HepG2 (cell line): ENCODE results near the gene CD7. TPM values are rescaled to one million over a fixed set of nuclear protein-coding genes. Genes with fewer than 3 reads are reported as not detected.

Experiments used
- ATF1 ChIP-seq: IDR thresholded peaks from 2 replicates; pipeline ENCODE4 v1.6.1; 2016; ENCODE audit warnings: mild to moderate bottlenecking, control low read depth
- FLYWCH1 ChIP-seq: sonication (generic); formaldehyde crosslinking; IDR thresholded peaks from 2 replicates; pipeline ENCODE4 v1.8.1; 2023; ENCODE audit warnings: mild to moderate bottlenecking, missing genetic modification reagents
- KDM4B ChIP-seq: sonication (generic); formaldehyde crosslinking; IDR thresholded peaks from 2 replicates; pipeline ENCODE4 v1.4.0; 2020; ENCODE audit warnings: missing genetic modification reagents
- MXI1 ChIP-seq: IDR thresholded peaks from 3 replicates; pipeline ENCODE4 v1.6.1; 2012; ENCODE audit warnings: low read depth, low read length, inconsistent platforms, borderline replicate concordance
- NONO ChIP-seq, 2 experiments: fragments of 450-650 bp in 1 of 2; sonication (generic) in 1 of 2; formaldehyde crosslinking in 1 of 2; IDR thresholded peaks in 1 of 2; conservative IDR thresholded peaks in 1 of 2; 2 replicates each; pipeline versions ENCODE4 v1.6.1 to v1.8.0; 2017 to 2022; ENCODE audit warnings: mild to moderate bottlenecking in 1 of 2, missing genetic modification reagents in 1 of 2, moderate library complexity in 1 of 2
- PRPF4 ChIP-seq: fragments of 200-400 bp; formaldehyde crosslinking; IDR thresholded peaks from 2 replicates; pipeline ENCODE4 v1.6.1; 2016; ENCODE audit warnings: low read length, low read depth; ENCODE audit not compliant: poor library complexity, severe bottlenecking
- RFX1 ChIP-seq: fragments of 450-650 bp; IDR thresholded peaks from 2 replicates; pipeline ENCODE4 v1.6.1; 2017
- SMARCC2 ChIP-seq: fragments of 450-650 bp; IDR thresholded peaks from 2 replicates; pipeline ENCODE4 v1.6.1; 2017; ENCODE audit warnings: antibody characterized with exemption, mild to moderate bottlenecking
- ZBTB20 ChIP-seq: sonication (generic); formaldehyde crosslinking; IDR thresholded peaks from 2 replicates; pipeline ENCODE4 v1.8.1; 2023; ENCODE audit warnings: missing genetic modification reagents, low read depth, mild to moderate bottlenecking, borderline replicate concordance
- ZFAT ChIP-seq: sonication (generic); formaldehyde crosslinking; conservative IDR thresholded peaks from 2 replicates; pipeline ENCODE4 v1.8.1; 2023; ENCODE audit warnings: missing genetic modification reagents, inconsistent platforms
- ZNF496 ChIP-seq: sonication (generic); formaldehyde crosslinking; IDR thresholded peaks from 2 replicates; pipeline ENCODE4 v1.8.1; 2023; ENCODE audit warnings: mild to moderate bottlenecking, moderate library complexity, missing genetic modification reagents; ENCODE audit not compliant: insufficient replicate concordance
- ZNF598 ChIP-seq: sonication (generic); formaldehyde crosslinking; IDR thresholded peaks from 2 replicates; pipeline ENCODE4 v1.5.1; 2020; ENCODE audit warnings: mild to moderate bottlenecking, missing genetic modification reagents, borderline replicate concordance
- ZNF777 ChIP-seq: sonication (generic); formaldehyde crosslinking; IDR thresholded peaks from 2 replicates; pipeline ENCODE4 v1.4.0; 2020; ENCODE audit warnings: missing genetic modification reagents
- polyA plus RNA-seq, 8 experiments: library from polyadenylated mRNA; depleted of rRNA in 3 of 8; stranded (reverse) in 7 of 8; unstranded in 1 of 8; fragments of >200 nt; fragmentation: Illumina TruSeq in 4 of 8; extraction: Trizol in 4 of 8; gene quantifications; 2 replicates each; pipeline versions ENCODE4 v1.2.1 to v1.2.3, GENCODE V29; 2011 to 2016; ENCODE audit warnings: low read depth in 4 of 8, missing spikeins in 1 of 8, mixed read lengths in 1 of 8; ENCODE audit not compliant: insufficient read depth in 1 of 8
- total RNA-seq, 5 experiments: library from RNA; depleted of rRNA; stranded (reverse); fragments of >200 nt; fragmentation: Illumina TruSeq; extraction: Trizol; gene quantifications; 2 replicates each; pipeline ENCODE4 v1.2.3, GENCODE V29; 2016; ENCODE audit warnings: low read depth in 1 of 5
- TF ChIP-seq, protein P1 (sequence below): IDR thresholded peaks from 2 replicates; pipeline ENCODE4 v1.6.1; 2016; ENCODE audit warnings: low read depth, borderline replicate concordance
- TF ChIP-seq, protein P2 (sequence below): sonication (generic); formaldehyde crosslinking; IDR thresholded peaks from 2 replicates; pipeline ENCODE4 v1.5.1; 2020; ENCODE audit warnings: missing genetic modification reagents, mild to moderate bottlenecking, borderline replicate concordance
- TF ChIP-seq, protein P3 (sequence below): sonication (generic); formaldehyde crosslinking; IDR thresholded peaks from 2 replicates; pipeline ENCODE4 v1.5.1; 2020; ENCODE audit warnings: mild to moderate bottlenecking, moderate library complexity, missing genetic modification reagents
- TF ChIP-seq, protein P4 (sequence below): sonication (generic); formaldehyde crosslinking; IDR thresholded peaks from 2 replicates; pipeline ENCODE4 v1.4.0; 2020; ENCODE audit warnings: missing genetic modification reagents

Gene CD7
- total and polyA plus RNA-seq, 2 of the 13 experiments (the other 11 are each of a cell fraction or from before 2014, with no cell fraction given), result 67.6 to 76.4 TPM

DNA sequence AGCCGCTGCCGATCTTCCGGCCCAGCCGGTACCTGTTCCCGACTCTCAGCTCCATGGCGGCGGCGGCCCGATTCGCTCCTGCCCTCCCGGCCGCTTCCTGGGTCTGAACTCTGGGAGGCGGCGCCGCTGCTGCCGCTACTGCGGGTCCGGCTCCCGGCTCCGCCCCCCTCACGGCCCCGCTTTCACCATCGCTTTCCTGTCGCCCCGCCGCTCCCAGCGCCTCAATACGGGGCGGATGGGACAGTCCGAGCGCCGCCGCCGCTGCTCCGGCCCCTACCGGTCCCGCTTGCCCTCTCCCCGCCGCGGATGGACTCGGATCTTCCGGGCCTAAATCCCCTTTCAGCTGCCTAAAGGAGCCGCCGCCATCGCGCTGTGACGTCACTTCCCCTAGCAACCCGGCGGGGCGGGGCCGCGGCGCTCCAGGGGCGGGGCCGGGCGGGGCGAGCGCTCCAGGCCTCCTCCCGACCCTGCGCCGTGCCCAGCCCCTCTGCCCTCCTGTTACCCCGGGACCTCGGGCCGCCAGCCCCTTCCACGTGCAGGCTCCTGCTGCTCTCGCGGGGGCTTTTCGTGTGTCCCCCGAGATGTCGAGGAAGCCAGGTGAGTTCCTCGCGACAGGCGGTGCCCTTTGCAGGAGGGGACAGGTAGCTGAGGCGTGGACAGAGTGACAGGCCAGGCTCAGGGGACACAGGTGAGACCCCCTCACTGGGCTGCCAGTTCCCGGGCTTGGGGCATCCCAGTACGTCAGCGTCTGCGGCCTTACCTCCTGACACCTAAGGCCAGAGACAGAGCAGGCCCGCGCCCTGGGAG is 43.9 kb downstream of the CD7 start, which contains the start of gene CSNK1D (continued):
- TF ChIP-seq, protein P1, sequence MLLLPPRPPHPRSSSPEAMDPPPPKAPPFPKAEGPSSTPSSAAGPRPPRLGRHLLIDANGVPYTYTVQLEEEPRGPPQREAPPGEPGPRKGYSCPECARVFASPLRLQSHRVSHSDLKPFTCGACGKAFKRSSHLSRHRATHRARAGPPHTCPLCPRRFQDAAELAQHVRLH, result peak; percentile 90
- TF ChIP-seq ZFAT (no peak), MXI1 (peak; percentile 87; the same call in 2 of the 3 replicates), RFX1 (peak; percentile 29; the same call in 1 of the 2 replicates), PRPF4 (no peak), FLYWCH1 (CRISPR knock-in tag) (peak; percentile 62; the same call in 1 of the 2 replicates), NONO (IDR thresholded peaks at IDR 0.05) (no peak), NONO (CRISPR knock-in tag; conservative IDR thresholded peaks at IDR 0.05) (peak; percentile 71), ZBTB20 (CRISPR knock-in tag) (0 out of 2 replicates have a peak, but pooled peaks have one; percentile 54), ZNF777 (CRISPR knock-in tag) (peak; percentile 31; the same call in 1 of the 2 replicates), ZNF496 (CRISPR knock-in tag) (no peak), ZNF598 (CRISPR knock-in tag) (peak; percentile 96; the same call in 1 of the 2 replicates), SMARCC2 (peak; percentile 4; the same call in 1 of the 2 replicates), ATF1 (CRISPR knock-in tag) (peak; percentile 80), KDM4B (CRISPR knock-in tag) (peak; percentile 80; the same call in 1 of the 2 replicates)
- TF ChIP-seq, protein P2, sequence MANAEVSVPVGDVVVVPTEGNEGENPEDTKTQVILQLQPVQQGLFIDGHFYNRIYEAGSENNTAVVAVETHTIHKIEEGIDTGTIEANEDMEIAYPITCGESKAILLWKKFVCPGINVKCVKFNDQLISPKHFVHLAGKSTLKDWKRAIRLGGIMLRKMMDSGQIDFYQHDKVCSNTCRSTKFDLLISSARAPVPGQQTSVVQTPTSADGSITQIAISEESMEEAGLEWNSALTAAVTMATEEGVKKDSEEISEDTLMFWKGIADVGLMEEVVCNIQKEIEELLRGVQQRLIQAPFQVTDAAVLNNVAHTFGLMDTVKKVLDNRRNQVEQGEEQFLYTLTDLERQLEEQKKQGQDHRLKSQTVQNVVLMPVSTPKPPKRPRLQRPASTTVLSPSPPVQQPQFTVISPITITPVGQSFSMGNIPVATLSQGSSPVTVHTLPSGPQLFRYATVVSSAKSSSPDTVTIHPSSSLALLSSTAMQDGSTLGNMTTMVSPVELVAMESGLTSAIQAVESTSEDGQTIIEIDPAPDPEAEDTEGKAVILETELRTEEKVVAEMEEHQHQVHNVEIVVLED (CRISPR knock-in tag), result peak; percentile 86
- TF ChIP-seq, protein P3, sequence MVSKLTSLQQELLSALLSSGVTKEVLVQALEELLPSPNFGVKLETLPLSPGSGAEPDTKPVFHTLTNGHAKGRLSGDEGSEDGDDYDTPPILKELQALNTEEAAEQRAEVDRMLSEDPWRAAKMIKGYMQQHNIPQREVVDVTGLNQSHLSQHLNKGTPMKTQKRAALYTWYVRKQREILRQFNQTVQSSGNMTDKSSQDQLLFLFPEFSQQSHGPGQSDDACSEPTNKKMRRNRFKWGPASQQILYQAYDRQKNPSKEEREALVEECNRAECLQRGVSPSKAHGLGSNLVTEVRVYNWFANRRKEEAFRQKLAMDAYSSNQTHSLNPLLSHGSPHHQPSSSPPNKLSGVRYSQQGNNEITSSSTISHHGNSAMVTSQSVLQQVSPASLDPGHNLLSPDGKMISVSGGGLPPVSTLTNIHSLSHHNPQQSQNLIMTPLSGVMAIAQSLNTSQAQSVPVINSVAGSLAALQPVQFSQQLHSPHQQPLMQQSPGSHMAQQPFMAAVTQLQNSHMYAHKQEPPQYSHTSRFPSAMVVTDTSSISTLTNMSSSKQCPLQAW (CRISPR knock-in tag), result peak; percentile 30; the same call in 1 of the 2 replicates
- TF ChIP-seq, protein P4, sequence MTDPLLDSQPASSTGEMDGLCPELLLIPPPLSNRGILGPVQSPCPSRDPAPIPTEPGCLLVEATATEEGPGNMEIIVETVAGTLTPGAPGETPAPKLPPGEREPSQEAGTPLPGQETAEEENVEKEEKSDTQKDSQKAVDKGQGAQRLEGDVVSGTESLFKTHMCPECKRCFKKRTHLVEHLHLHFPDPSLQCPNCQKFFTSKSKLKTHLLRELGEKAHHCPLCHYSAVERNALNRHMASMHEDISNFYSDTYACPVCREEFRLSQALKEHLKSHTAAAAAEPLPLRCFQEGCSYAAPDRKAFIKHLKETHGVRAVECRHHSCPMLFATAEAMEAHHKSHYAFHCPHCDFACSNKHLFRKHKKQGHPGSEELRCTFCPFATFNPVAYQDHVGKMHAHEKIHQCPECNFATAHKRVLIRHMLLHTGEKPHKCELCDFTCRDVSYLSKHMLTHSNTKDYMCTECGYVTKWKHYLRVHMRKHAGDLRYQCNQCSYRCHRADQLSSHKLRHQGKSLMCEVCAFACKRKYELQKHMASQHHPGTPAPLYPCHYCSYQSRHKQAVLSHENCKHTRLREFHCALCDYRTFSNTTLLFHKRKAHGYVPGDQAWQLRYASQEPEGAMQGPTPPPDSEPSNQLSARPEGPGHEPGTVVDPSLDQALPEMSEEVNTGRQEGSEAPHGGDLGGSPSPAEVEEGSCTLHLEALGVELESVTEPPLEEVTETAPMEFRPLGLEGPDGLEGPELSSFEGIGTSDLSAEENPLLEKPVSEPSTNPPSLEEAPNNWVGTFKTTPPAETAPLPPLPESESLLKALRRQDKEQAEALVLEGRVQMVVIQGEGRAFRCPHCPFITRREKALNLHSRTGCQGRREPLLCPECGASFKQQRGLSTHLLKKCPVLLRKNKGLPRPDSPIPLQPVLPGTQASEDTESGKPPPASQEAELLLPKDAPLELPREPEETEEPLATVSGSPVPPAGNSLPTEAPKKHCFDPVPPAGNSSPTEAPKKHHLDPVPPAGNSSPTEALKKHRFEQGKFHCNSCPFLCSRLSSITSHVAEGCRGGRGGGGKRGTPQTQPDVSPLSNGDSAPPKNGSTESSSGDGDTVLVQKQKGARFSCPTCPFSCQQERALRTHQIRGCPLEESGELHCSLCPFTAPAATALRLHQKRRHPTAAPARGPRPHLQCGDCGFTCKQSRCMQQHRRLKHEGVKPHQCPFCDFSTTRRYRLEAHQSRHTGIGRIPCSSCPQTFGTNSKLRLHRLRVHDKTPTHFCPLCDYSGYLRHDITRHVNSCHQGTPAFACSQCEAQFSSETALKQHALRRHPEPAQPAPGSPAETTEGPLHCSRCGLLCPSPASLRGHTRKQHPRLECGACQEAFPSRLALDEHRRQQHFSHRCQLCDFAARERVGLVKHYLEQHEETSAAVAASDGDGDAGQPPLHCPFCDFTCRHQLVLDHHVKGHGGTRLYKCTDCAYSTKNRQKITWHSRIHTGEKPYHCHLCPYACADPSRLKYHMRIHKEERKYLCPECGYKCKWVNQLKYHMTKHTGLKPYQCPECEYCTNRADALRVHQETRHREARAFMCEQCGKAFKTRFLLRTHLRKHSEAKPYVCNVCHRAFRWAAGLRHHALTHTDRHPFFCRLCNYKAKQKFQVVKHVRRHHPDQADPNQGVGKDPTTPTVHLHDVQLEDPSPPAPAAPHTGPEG, result no peak; the same call in 1 of the 2 replicates
